H1 (cell line): Measurements from ENCODE around the gene RASSF3.

ENCODE experiments used
- CHD2 ChIP-seq: IDR thresholded peaks from 2 replicates; pipeline ENCODE4 v1.6.1; 2012; ENCODE audit warnings: low read length, improper control_type of control experiment
- GABPA ChIP-seq: IDR thresholded peaks from 2 replicates; pipeline ENCODE4 v1.6.1; 2011; ENCODE audit warnings: mild to moderate bottlenecking, low read length, moderate library complexity, borderline replicate concordance; ENCODE audit not compliant: insufficient read depth
- POLR2A ChIP-seq, 2 experiments: IDR thresholded peaks; 1 replicate in 1 of 2; 2 replicates in 1 of 2; pipeline ENCODE4 v1.6.1; 2011; ENCODE audit warnings: low read depth in 2 of 2, low read length in 2 of 2, mild to moderate bottlenecking in 2 of 2; ENCODE audit errors: control extremely low read depth in 1 of 2
- RXRA ChIP-seq: IDR thresholded peaks from 2 replicates; pipeline ENCODE4 v1.6.1; 2011; ENCODE audit warnings: low read depth, mild to moderate bottlenecking, low read length, moderate library complexity; ENCODE audit not compliant: insufficient read depth
- SIN3A ChIP-seq, 2 experiments: IDR thresholded peaks in 1 of 2; conservative IDR thresholded peaks in 1 of 2; 2 replicates each; pipeline ENCODE4 v1.6.1; 2011 to 2012; ENCODE audit warnings: low read length in 2 of 2, improper control_type of control experiment in 1 of 2, low read depth in 1 of 2, mild to moderate bottlenecking in 1 of 2
- SP4 ChIP-seq: IDR thresholded peaks from 2 replicates; pipeline ENCODE4 v1.6.1; 2012; ENCODE audit warnings: low read length, inconsistent platforms
- TF ChIP-seq, protein P1 (sequence below), 3 experiments: IDR thresholded peaks; 1 replicate in 2 of 3; 2 replicates in 1 of 3; pipeline versions ENCODE4 v1.5.1 to v1.6.1; 2011; ENCODE audit warnings: low read length in 3 of 3, mild to moderate bottlenecking in 3 of 3, inconsistent platforms in 2 of 3, low read depth in 1 of 3, moderate library complexity in 1 of 3; ENCODE audit not compliant: insufficient read depth in 1 of 3; ENCODE audit errors: control extremely low read depth in 1 of 3

DNA sequence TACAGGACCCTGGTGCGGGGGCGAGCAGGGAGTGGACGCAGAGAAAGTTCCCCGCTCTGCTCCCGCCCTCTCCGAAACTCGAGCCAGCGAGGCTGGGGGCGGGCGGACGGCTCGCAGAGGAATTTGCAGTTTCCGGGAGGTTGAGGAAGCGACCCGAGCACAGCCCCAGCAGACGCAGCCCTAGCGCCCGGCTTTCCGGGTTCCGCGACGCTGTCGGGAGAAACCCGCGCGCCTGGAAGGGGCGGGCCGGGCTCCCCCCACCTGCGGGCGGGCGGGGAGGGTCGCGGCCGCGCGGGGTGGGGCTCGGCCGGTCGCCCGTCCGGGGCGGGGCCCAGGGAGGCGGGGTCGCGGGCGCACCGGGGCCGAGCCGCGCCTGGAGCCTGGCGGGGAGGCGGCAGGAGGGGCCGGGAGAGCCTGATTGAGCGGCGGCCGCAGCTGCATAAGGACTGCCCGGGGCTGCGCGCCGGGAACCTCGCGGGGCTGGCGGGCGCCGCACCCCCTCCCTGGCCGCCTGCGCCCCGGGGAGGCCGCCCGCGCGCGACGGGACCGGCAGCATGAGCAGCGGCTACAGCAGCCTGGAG, at the start of gene RASSF3:
- TF ChIP-seq RXRA (no peak), SIN3A (conservative IDR thresholded peaks at IDR 0.05 in 1 of 2, IDR thresholded peaks at IDR 0.05 in 1 of 2; ENCODE audit: low read depth in 1 of 2, low read length in 2 of 2) (no peak), GABPA (no peak), SP4 (no peak), POLR2A (IDR thresholded peaks at IDR 0.05; ENCODE audit: control extremely low read depth in 1 of 2, low read depth in 2 of 2, low read length in 2 of 2) (peak in 1 of 2 experiments; percentile 9; a peak in 2 of 3 replicates), CHD2 (no peak)
- TF ChIP-seq, protein P1, sequence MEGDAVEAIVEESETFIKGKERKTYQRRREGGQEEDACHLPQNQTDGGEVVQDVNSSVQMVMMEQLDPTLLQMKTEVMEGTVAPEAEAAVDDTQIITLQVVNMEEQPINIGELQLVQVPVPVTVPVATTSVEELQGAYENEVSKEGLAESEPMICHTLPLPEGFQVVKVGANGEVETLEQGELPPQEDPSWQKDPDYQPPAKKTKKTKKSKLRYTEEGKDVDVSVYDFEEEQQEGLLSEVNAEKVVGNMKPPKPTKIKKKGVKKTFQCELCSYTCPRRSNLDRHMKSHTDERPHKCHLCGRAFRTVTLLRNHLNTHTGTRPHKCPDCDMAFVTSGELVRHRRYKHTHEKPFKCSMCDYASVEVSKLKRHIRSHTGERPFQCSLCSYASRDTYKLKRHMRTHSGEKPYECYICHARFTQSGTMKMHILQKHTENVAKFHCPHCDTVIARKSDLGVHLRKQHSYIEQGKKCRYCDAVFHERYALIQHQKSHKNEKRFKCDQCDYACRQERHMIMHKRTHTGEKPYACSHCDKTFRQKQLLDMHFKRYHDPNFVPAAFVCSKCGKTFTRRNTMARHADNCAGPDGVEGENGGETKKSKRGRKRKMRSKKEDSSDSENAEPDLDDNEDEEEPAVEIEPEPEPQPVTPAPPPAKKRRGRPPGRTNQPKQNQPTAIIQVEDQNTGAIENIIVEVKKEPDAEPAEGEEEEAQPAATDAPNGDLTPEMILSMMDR (IDR thresholded peaks at IDR 0.05; ENCODE audit: control extremely low read depth in 1 of 3, insufficient read depth in 1 of 3, low read depth in 1 of 3, low read length in 3 of 3) = no peak
